ENCODE results near the gene LRIG1.

LRIG1 gene

GRCh38 chr3:66438046-66438445, 62.8 kb downstream of the LRIG1 start:
- DNase-seq (ENCODE audit: insufficient read length): no peak
- no peak for FAIRE-seq
- no peak for TF ChIP-seq TAF1 (IDR thresholded peaks at IDR 0.05; ENCODE audit: borderline replicate concordance, low read depth, low read length)
- no peak for TF ChIP-seq POLR2AphosphoS5 (IDR thresholded peaks at IDR 0.05; ENCODE audit: low read depth, low read length)
- no peak for TF ChIP-seq POLR2A (IDR thresholded peaks at IDR 0.05; ENCODE audit: low read depth, low read length)

DNA sequence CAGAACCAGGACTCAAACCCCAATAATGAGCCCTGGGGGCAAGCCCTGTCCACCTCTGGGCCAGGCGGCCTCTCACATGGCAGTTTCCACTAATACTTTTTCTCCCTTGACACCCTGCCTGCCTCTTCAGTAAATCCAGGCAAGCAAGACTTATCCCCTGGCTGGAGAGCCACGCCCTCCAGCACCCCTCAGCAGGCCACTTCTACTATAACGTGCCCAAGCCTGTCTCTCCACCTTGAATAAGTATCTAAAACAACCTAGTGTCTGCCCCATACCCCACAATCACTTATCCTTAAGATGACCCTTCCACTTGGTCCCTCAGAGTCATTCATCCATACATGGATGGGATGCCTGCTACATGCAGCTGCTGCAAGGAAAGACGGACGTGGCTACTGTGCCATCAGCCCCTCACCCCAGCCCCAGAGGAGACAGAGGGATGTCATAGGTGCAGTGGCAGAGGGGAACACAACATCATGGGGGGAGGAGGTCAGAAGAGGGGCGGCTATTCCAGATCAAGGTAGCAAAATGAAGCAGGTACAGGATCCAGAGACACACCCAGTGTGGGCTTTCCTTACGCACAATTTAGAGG, 63.4 kb downstream of the LRIG1 start:
- DNase-seq (ENCODE audit: insufficient read length) (no peak), FAIRE-seq (no peak)
- TF ChIP-seq POLR2AphosphoS5 (IDR thresholded peaks at IDR 0.05; ENCODE audit: low read depth, low read length) (no peak), TAF1 (IDR thresholded peaks at IDR 0.05; ENCODE audit: borderline replicate concordance, low read depth, low read length) (no peak), POLR2A (IDR thresholded peaks at IDR 0.05; ENCODE audit: low read depth, low read length) (no peak)

DNA sequence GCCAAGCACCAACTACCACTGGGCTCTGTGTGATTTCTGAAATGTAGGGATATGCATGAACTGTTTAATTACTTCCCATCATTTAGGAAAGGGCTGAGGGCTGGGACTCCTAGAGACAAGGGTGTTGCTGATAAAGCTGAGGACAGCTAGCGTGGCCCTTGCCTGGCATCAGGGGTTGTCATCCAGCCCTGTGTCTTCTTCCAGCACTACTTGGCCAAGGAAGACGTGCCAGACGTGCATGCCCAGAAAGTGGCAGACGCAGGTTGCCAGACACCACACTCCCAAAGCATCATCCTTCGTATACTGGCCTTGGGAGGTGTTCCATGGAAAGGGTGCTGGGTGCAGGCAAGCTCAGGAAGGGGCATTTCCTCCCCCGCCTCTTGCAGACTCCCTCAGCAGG, 64.8 kb downstream of the LRIG1 start:
- DNase-seq (ENCODE audit: insufficient read length): no peak
- TF ChIP-seq TAF1 (IDR thresholded peaks at IDR 0.05; ENCODE audit: borderline replicate concordance, low read depth, low read length): no peak
- no peak for TF ChIP-seq POLR2A (IDR thresholded peaks at IDR 0.05; ENCODE audit: low read depth, low read length)
- no peak for TF ChIP-seq POLR2AphosphoS5 (IDR thresholded peaks at IDR 0.05; ENCODE audit: low read depth, low read length)
- no peak for FAIRE-seq

- DNase-seq (ENCODE audit: insufficient read length): no peak
- TF ChIP-seq TAF1 (IDR thresholded peaks at IDR 0.05; ENCODE audit: borderline replicate concordance, low read depth, low read length) (no peak), POLR2A (IDR thresholded peaks at IDR 0.05; ENCODE audit: low read depth, low read length) (no peak), POLR2AphosphoS5 (IDR thresholded peaks at IDR 0.05; ENCODE audit: low read depth, low read length) (no peak)
- no peak for FAIRE-seq
Observed at GRCh38 chr3:66434726-66435125, 66.1 kb downstream of the LRIG1 start.

DNA sequence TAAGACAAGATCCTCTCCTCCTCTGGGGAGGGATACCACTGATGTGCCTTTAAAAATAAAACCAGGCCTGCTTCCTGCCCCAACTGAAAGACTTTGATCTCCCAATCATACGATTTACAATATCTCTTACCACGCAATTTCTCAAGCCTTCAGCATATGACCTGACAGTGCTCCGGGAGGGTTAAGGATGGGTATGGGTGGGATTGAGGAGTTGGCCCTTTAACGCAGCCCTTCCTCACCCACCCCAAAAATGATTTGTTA, 67.4 kb downstream of the LRIG1 start:
- FAIRE-seq (no peak), DNase-seq (ENCODE audit: insufficient read length) (no peak)
- TF ChIP-seq POLR2A (IDR thresholded peaks at IDR 0.05; ENCODE audit: low read depth, low read length) (no peak), TAF1 (IDR thresholded peaks at IDR 0.05; ENCODE audit: borderline replicate concordance, low read depth, low read length) (no peak), POLR2AphosphoS5 (IDR thresholded peaks at IDR 0.05; ENCODE audit: low read depth, low read length) (no peak)

DNA sequence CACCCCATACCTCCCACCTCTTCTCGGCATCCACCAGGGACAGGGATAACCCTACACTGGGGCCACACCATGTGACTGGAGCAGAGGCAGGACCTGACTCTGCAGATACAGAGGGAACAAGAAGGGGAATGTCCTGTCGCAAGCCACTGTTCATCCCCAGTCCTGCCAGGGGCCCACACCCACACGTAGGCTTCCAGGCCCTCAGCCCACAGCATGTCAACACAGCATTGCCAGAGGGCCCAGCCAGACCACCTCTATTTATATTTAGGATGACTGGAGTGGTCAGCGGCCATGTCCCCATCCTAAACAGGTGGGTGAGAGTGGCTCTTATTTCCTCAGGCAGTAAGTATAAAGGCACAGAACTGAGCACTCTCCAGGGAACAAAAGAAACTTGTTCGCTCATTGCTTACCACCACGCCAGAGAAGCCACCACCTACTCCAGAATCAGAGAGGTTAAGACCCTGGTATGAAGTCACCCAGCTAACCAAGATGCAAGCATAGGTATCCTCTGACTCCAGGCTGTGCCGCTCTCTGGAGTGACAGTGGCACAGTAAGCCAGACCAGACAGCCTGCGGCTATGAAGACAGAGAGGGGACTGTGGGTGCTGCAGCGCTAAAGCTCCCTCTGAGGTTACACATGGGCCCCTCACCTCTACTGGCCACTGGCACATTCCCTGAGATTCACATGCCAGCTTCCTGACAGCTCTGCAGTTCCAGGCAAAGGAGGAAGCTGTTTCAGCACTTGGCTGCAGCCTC, 67.9 kb downstream of the LRIG1 start:
- FAIRE-seq: no peak
- TF ChIP-seq TAF1 (IDR thresholded peaks at IDR 0.05; ENCODE audit: borderline replicate concordance, low read depth, low read length): no peak
- TF ChIP-seq POLR2A (IDR thresholded peaks at IDR 0.05; ENCODE audit: low read depth, low read length): no peak
- no peak for TF ChIP-seq POLR2AphosphoS5 (IDR thresholded peaks at IDR 0.05; ENCODE audit: low read depth, low read length)
- no peak for DNase-seq (ENCODE audit: insufficient read length)

GRCh38 chr3:66432041-66432766, 68.6 kb downstream of the LRIG1 start:
- FAIRE-seq (no peak), DNase-seq (ENCODE audit: insufficient read length) (no peak)
- TF ChIP-seq TAF1 (IDR thresholded peaks at IDR 0.05; ENCODE audit: borderline replicate concordance, low read depth, low read length) (no peak), POLR2A (IDR thresholded peaks at IDR 0.05; ENCODE audit: low read depth, low read length) (no peak), POLR2AphosphoS5 (IDR thresholded peaks at IDR 0.05; ENCODE audit: low read depth, low read length) (no peak)

DNA sequence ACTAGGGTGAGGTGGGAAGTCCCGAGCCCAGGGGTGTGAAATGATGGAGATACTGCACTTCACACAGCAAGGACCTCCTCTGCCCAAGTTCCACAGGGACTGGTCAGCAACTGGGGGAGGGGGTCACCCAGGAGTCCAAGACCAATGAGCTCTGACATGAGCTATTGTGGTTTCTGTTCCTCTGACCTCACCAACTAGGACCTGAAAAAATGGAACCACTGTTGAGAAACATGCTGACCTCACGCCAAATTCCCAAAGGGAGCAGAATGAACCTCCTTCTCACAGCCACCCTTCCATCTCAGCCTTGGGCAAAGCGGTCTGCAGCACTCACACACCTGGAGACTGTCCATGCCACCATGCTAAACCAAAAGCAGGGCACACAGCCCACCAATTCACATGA, 69.3 kb downstream of the LRIG1 start:
- FAIRE-seq (no peak), DNase-seq (ENCODE audit: insufficient read length) (no peak)
- TF ChIP-seq TAF1 (IDR thresholded peaks at IDR 0.05; ENCODE audit: borderline replicate concordance, low read depth, low read length) (no peak), POLR2A (IDR thresholded peaks at IDR 0.05; ENCODE audit: low read depth, low read length) (no peak), POLR2AphosphoS5 (IDR thresholded peaks at IDR 0.05; ENCODE audit: low read depth, low read length) (no peak)

DNA sequence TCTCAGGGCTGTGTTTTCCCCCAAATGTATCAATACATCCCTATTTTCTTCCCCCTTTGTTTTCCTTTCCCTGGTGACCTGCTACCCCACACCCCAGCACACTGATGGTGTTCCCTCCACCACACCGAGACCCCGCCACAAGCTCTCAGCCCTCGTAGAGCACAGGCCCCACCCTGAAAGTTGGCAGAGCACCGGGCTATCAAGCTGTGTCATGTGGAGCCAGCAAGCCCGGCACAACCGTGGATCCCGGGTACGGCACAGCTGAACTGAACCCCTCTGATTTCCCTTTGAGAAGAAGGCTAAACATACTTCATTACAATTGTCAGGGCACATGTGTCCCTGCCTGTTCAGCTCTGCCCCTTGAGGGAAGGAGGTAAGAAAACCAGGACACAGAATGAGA, 69.9 kb downstream of the LRIG1 start:
- DNase-seq (ENCODE audit: insufficient read length) (no peak), FAIRE-seq (no peak)
- TF ChIP-seq POLR2AphosphoS5 (IDR thresholded peaks at IDR 0.05; ENCODE audit: low read depth, low read length): no peak
- no peak for TF ChIP-seq TAF1 (IDR thresholded peaks at IDR 0.05; ENCODE audit: borderline replicate concordance, low read depth, low read length)
- no peak for TF ChIP-seq POLR2A (IDR thresholded peaks at IDR 0.05; ENCODE audit: low read depth, low read length)

DNA sequence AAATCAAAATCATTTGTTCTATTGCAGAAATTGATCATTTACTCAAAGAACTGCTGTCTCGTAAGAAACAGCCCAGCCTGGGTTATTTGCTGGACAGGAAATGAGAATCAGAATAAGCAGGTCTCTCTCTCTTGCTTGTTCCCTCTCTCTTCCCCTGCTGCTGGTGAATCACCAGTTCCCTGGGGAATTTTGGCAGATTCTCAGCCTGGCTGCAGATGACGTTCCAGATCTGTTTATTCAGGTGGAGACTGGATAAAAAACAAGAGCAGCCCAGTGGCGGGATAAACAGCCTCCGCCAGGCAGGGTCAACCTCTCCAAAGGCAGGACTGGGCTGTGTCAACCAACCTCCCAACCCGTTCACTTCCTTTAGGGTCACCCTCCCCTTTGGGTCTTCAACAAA, 72.1 kb downstream of the LRIG1 start:
- DNase-seq (ENCODE audit: insufficient read length) (no peak), FAIRE-seq (no peak)
- TF ChIP-seq POLR2AphosphoS5 (IDR thresholded peaks at IDR 0.05; ENCODE audit: low read depth, low read length) (no peak), TAF1 (IDR thresholded peaks at IDR 0.05; ENCODE audit: borderline replicate concordance, low read depth, low read length) (no peak), POLR2A (IDR thresholded peaks at IDR 0.05; ENCODE audit: low read depth, low read length) (no peak)

- no peak for DNase-seq (ENCODE audit: insufficient read length)
- no peak for FAIRE-seq
- TF ChIP-seq POLR2A (IDR thresholded peaks at IDR 0.05; ENCODE audit: low read depth, low read length) (no peak), TAF1 (IDR thresholded peaks at IDR 0.05; ENCODE audit: borderline replicate concordance, low read depth, low read length) (no peak), POLR2AphosphoS5 (IDR thresholded peaks at IDR 0.05; ENCODE audit: low read depth, low read length) (no peak)
Observed at GRCh38 chr3:66427951-66428474, 72.8 kb downstream of the LRIG1 start.

Data from GM12892 (cell line).